GM21529 (cell line): ENCODE measurements around the gene PKDCC.

Experiments used
- ATAC-seq: cut with Tn5 transposase; IDR thresholded peaks from one replicate; pipeline ENCODE4 v1.9.1; 2021; ENCODE audit not compliant: unreplicated experiment

PKDCC gene

GRCh38 chr2:42086500-42086953 lies 38.7 kb downstream of the PKDCC start:
- ATAC-seq: peak; percentile 61

GRCh38 chr2:42087137-42087856 lies 39.5 kb downstream of the PKDCC start:
- no peak for ATAC-seq

GRCh38 chr2:42087857-42088195 lies 40.0 kb downstream of the PKDCC start:
- no peak for ATAC-seq

- peak; percentile 82 for ATAC-seq
Measured at GRCh38 chr2:42089340-42089925, 41.6 kb downstream of the PKDCC start.

- ATAC-seq: no peak
Measured at GRCh38 chr2:42090216-42090615, 42.4 kb downstream of the PKDCC start.

GRCh38 chr2:42091671-42092070 lies 43.9 kb downstream of the PKDCC start:
- ATAC-seq: no peak

DNA sequence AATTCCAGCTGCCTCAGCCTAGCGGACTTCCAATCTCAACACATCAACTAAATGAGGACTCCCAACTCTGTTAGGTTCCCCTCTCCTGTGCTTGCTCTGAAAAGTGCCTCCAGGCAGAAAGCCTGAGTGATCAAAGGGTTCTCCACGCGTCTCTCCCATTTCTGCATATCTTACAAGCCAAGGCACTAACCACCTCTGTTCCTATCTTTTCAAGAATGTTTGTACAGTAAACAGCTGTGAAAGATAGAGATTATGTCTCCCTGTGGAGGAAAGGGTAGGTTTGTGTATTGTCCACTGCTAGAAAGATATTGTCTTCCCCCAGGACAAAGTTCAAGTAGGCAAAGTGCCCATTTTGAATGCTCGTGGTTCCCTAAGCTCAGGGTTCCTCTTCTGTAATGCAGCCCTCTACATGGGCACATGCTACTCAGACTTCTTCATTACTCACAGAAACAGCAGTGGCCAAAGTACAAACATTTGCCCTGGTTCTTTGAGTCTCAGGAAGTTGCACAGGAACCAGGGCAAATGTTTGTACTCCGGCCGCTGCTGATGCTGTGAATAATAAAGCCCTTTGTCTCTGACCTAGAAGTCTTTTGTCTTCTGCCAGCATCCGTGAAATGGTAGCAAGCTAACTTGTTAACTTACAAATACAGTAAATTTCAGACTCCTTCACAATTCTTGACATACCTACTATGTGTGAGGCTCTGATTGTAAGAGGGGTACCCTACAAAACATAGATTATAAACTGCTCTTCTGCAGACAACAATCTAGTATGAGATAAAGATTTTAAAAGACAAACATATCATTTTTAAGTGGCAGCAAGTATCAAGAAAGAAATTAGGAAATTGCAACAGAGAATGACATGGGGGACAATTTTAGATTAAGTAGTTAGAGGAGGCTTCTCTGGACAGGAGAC lies 44.5 kb downstream of the PKDCC start:
- no peak for ATAC-seq

DNA sequence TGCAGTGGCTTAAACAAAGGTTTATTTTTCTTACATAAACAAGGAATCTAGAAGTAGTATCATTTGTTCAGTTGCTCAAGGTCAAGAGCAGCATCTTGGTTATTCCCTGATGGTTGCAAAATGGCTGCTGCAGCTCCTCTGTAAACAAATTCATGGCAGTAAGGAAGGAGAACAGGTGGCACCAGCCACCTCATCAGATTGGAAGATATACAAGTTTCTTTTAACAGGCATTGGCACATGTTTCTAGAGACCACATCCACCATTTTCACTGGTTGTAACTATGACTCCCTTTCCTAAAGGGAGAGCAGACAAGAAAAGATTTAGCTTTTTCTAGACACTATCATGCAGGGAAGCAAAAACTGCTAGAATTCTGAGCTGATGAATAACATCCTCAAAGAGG lies 46.3 kb downstream of the PKDCC start:
- no peak for ATAC-seq

- no peak for ATAC-seq
Measured at GRCh38 chr2:42095923-42096408, 48.1 kb downstream of the PKDCC start.

DNA sequence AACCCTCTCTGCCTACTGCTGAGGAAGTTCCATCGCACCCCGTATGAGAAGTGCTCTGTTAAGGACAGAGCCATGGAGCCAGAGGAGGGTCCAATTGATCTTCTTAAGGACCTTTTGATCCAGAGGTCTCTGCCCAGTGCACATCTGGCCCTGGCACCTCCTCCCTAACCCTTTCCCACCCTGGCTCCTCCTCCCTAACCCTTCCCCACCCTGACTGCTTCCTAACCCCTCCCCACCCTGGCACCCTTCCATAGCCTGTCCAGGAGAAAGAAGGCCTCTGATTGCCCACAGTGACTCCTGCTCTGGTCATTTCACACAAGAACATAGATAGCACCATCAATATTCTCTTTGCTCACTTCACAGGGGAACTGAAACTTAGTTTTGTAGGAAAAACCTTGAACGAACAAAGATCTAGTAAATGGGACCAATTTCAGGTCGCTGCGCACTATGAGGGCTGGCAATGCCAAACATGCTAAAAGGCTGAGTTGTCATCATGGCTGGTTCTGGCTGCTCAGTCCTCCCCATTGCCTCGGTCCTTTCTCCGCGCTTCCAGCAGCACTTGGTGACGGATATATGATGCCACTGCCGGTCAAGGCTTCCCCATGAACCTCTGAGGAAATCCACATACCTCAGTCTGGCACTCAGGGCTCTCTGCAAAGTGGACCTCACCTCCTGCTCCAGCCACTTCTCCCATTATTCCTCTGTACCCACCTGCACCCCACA lies 49.2 kb downstream of the PKDCC start:
- peak; percentile 38 for ATAC-seq

DNA sequence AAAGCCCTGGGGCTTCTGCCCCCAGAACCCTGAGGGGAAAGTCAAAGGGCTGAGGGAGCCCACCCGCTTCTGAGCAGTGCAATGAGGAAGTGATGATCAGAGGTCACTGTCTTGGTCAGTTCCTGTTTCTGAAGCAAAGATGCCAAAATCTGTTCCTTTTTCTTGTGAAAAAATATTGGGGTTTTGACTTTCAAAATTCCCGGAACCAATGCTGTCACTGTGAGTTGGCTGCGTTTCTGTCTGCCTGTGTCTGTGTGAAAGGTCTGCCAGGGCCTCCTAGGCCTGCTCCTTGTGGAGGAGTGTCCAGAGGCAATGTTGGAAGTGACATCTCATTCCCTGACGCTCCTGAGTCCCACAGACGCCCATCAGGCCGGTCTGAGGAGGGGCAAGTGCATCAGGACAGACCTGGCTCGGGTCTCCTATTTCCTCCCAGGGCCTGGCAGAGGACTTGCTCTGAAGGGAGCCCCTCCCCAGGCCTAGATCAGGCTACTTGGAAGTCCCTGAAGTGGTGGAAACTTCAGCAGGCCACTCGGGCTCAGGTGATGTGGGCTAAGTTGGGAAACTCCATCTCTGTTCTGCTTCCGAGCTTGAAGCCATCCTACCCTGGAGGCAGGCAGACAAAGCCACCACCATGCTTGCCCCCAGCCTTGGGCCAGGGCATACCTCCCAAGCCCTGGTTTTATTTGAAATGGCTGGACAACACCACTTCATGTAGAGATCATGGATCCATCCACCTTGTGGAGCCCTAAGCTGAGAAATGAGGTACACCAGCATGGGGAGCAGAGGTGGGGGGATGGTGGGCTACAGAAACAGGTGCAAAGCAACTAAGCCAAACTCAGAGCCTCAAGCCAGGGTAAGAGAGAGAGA lies 51.0 kb downstream of the PKDCC start:
- no peak for ATAC-seq

DNA sequence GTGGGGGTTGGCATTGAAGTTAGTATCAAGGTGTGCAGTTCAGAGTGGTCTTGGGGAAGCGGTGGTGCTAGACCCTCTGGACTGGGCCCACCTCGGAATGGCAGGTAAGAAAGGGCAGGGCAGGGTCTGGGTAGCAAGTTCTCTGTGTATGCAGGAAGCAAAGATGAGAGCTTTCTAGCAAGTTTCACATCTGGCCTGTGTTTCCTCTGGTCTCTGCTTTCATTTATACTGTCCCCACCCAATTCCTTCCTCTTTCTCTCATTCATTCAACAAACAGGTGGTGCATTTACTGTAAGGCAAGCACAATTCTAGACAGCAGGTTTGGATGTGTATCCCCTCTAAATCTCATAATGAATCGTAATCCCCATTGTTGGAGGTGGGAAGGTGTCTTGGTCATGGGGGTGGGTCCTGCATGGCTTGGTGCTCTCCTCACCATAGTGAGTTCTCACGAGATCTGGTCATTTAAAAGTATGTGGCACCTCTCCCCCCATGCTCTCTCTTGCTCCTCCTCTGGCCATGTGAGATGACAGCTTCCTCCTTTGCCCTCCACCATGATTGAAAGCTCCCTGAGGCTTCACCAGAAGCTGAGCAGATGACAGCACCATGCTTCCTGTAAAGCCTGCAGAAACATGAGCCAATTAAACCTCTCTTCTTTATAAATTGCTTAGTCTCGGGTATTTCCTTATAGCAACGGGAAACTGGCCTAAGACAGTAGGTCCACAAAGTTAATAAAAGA lies 51.8 kb downstream of the PKDCC start:
- no peak for ATAC-seq

DNA sequence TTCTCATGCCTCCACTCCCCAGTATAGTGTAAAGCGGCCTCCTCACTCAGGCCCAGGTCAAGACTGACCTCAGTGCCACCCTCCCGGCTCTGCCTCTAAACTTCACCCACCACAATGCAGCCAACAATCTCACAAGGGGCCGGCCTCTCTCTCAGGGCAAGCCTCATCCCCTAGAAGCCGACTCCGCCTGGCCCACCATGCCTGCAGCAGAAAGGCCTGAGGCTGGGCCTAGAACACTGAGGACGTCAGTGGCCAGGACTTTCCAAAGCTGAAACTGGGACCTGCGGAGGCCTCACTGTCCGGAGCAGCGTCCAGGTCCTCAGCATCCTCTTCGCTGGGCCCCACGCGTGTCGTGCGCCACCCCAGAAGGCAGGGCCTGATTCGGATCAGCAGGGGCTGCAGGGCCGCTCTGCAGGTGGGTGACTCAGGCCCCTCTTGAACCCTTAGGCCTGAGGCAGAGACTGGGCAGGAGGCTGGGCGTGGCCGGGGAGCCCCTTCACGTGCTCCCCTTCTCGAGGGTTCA lies 52.9 kb downstream of the PKDCC start:
- no peak for ATAC-seq

GRCh38 chr2:42101206-42102023 lies 53.6 kb downstream of the PKDCC start:
- ATAC-seq: no peak

DNA sequence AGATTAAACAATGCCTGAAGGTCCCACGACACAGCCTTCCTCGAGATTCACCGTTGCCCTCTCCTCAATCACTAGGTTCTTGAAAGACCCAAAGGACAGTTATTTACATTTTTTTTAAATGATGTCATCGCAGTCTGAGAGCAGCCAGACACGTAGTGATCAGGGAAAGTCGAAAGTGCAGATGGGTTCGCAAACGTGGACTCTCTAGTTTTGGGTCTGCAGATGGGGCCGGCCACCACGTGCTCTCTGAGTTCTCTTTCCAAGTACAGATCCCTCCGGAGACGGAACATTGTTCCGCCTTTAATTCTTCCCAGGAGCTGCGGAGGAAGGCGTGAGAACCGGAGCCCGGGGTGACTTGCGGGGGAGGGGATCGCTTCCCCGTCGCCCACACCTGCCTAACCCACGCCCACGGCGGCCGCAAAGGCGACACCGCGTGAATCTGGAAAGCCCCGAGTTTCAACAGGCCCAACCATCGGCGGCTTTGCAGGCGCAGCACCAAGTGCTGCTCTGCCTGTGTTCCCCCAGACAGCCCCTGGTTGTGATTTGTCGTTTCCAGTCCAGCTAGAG lies 54.3 kb downstream of the PKDCC start:
- peak; percentile 61 for ATAC-seq

DNA sequence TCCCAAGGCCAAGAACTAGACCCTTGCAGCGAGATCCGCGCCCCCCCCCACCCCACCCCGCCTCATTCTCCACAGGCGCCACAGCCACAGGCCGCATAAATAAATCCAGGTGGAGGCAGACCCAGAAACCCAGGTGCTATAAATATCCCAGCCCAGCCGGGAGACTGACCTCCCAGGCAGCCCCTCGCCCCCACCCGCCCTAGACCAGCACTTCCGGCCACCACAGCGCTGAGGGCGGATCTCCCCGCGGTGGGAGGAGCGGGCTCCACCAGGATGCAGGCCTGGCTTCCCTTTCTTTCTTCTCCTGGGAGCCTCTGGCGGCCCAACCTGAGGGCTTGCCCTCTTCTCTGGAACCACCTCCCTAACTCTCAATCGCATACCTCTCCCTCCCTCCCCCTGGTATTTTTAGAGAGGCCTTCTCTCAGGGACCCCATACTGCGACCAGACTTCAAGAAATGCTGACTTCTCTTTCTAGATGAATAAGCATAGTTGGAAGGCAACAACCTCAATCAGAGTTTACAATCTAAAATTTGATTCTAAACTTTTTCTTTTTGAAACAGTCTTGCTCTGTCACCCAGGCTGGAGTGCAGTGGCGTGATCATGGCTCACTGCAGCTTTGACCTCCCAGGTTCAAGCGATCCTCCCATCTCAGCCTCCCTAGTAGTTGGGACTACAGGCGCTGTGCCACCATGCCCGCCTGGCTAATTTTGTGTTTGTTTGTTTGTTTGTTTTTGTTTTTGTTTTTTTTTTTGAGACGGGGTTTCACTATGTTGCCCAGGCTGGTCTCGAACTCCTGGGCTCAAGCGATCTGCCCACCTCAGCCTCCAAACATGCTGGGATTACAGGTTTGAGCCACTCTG lies 55.0 kb downstream of the PKDCC start:
- ATAC-seq: peak; percentile 4

DNA sequence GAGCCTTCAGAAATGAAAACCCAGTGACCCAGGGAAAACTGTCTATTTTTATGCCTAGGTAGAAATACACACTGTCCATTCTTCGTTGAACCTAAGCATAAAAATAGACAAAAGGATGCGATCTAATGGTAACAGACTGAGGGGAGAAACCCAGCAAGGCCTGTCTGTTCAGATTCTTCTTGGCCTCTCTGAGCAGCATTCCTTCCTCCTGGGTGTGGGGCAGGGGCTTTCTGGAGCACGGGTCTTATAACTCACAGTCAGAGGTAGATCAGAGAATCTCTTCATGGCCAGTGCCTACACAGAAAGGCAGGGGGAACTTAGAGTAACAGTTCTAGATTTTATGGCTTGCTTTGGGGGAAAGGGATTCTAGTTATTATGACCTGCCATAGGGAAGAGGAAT lies 56.0 kb downstream of the PKDCC start:
- no peak for ATAC-seq
